Stimulated activated CD4-positive, alpha-beta T cell treated with anti-CD3 and anti-CD28 coated beads, Interleukin-12 subunit alpha, Interleukin-12 subunit beta, amount 100 ng/mL, for 24 hours (primary cell): Measurements from ENCODE around the gene ZNF561.
"Not testable (repeated sequence)": the region's sequence is repeated elsewhere in the genome, so short reads cannot be mapped to it uniquely, and the experiment has no call there.

Experiments
- DNase-seq, 2 experiments: peaks; one replicate each; pipeline ENCODE4 v3.0.0-alpha.2; 2020; ENCODE audit warnings: low read depth in 2 of 2

The ZNF561 gene

DNA sequence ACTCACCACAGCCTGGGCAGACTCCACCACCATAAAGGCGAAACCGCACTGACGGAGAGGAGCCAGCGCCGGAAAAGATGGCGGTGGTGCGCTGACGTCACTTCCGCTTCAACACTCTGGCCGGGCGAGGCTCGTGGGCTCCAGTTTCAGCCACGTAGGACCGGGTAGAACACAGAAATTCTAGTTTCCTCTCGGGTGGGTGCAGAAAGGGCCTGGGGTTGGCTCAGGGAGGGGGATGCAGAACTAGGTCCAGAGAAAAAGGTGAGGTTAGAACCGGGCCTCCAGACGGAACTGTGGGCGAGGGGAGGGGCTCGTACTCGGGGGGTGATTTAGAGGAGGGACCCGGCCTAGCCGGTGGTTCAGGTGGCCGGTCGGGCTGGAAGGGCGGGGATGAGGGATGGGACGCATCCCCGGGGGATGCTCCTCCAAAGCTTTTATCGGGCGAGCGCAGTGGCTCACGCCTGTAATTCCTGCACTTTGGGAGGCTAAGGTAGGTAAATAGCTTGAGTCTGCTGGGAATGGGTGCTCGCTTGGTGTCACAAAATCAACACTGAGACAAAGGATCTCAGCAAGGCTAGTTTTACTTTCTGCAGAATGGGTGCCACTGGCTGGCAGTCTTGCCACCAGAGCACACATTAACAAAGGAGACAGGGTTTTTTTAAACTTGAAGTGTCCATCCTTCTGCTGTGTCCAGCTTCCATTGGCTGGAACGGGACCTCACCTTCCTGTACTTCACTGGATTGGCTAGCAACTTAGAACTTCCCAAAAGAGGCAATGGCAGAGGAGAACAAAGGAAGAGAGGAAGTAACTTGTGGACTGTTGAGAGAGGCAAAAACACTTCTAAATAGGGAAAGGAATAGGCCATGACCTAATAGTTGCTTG is at the start of gene ZNF561:
Gene ZNF561 (minus strand): TSS at position 77 of the 882 bp plus-strand sequence. CDS start 1,776 bp downstream, outside the sequence.
- DNase-seq: peak; percentile 78 to 79

DNA sequence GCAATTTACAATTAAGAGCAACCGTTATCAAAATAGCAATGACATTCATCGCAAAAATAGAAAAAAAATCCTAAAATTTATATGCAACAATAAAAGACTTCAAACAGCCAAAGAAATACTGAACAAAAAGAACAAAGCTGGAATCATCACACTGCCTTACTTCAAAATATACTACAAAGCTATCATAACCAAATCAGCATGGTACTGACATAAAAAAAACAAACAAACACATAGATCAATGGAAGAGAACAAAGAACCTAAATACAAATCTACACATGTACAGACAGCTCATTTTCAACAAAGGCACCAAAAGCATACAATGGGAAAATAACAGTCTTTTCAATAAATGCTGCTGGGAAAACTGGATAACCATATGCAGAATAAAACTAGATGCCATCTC is 47.5 kb upstream of the ZNF561 start:
- no peak for DNase-seq

DNA sequence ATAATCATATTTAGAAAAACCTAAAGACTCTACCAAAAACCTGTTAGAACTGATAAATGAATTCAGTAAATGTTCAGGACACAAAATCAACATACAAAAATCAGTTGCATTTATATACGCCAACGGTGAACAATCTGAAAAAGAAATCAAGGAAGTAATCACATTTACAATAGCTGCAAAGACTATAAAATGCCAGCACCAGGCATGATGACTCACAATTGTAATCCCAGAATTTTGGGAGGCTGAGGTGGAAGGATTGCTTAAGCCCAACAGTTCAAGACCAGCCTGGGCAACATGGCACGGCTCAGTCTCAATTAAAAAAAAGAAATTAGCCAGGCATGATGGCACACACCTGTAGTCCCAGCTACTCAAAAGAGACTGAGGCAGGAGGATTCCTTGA is 46.9 kb upstream of the ZNF561 start:
- no peak for DNase-seq

DNA sequence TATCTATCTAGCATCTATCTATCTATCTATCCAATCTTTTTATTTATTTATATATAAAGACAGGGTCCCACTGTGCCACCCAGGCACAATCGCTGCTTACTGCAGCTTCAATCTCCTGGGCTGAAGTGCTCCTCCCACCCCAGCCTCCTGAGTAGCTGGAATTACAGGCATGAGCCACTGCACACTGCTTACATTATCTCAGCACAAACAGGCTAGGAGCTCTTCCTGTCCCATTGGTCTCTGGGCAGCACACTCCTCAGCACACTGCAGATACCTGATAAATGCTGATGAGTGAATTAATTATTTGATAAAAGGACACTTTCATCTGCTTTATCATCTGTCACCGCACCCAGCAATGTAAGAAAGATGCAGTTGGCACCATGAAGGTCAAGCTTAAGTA is 37.7 kb upstream of the ZNF561 start:
- DNase-seq: no peak

DNA sequence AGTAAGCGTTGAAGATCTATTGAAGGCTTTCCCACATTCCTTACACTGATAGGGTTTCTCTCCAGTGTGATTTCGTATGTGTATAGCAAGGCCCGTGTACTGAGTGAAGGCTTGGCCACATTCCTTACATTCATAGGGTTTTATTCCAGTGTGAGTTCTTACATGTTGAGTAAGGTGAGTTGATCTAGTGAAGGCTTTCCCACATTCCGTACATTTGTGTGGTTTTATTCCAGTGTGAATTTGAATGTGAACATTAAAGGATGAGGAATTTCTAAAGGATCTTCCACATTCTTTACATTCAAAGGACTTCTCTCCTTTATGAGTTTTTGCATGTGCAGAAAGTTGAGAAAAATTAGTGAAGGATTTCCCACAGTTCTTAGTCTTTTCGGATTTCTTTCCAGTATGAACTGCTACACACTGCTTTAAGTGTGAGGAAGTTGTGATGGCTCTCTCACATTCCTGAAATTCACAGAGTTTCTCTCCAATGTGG is 32.1 kb upstream of the ZNF561 start:
- not testable (repeated sequence) for DNase-seq

DNA sequence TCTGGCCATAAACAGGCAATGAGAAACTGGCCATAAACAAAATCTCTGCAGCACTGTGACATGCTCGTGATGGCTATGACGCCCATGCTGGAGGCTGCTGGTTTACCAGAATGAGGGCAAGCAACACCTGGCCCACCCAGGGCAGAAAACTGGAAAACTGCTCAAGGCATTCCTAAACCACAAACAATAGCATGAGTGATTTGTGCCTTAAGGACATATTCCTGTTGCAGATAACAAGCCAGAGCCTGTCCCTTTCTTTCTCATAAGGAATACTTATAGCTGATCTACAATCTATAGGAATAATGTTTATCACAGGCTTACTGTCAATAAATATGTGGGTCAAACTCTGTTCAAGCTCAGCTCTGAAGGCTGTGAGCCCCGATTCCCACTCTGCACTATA is 30.4 kb upstream of the ZNF561 start:
- not testable (repeated sequence) for DNase-seq

DNA sequence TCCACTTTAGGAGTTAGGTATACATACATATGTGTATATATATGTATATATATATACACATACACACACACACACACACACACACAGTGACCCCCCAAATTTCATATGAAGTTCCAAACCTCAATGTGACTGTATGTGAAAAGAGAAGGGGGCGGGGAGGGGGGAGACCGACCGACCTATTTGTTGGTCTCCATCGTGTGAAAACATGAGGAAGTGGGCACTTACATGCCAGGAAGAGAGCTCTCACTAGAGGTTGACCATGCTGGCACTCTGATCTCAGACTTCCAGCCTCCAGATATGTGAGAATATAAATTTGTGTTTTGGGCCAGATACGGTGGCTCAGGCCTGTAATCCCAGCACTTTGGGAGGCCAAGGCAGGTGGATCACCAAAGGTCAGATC is 29.3 kb upstream of the ZNF561 start:
- no peak for DNase-seq

DNA sequence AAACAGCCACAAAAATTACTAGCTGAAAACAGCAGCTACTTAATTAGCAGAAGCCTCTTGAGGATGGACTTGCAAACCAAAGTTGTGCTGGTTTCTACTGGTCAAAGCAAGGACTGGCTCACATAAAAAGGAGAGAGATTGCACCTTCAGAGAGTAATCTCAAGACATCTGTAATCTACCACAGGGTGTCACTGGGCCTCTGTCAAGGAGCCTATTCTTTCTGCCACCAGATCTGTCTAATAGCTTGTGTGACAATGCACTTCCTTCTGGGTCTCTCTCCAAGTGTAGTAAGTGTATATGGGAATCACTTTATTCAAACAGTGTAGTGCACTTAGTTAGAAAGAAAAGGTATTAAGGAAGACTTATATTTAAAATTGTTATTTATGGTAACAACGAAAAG is 24.4 kb upstream of the ZNF561 start:
- no peak for DNase-seq

DNA sequence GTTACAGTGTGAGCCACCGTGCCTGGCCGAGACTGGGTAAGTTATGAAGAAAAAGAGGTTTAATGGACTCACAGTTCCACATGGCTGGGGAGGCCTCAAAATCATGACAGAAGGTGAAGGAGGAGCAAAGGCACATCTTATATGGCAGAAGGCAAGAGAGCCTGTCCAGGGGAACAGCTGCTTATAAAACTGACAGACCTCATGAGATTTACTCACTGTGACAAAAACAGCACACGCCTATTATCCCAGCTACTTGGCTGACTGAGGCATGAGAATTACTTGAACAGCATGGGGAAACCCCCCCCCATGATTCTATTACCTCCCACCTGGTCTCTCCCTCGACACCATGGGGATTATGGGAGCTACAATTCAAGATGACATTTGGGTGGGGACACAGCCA is 23.4 kb upstream of the ZNF561 start:
- DNase-seq: no peak

DNA sequence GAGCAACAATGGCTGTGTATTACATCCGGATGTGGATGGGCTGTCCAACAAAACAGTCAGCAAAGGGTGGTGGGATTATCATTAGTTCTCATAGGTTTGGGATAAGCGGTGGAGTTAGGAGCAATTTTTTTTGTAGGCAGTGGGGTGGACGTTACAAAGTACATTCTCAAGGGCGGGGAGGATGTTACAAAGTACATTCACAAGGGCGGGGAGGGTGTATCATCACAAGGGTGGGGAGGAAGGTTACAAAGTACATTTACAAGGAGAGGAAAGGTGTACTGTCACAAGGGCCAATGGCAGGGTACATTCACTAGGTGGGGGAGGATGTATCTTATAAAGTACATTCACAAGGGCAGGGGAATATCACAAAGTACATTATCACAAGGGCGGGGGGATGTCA is 20.8 kb upstream of the ZNF561 start:
- DNase-seq: no peak

DNA sequence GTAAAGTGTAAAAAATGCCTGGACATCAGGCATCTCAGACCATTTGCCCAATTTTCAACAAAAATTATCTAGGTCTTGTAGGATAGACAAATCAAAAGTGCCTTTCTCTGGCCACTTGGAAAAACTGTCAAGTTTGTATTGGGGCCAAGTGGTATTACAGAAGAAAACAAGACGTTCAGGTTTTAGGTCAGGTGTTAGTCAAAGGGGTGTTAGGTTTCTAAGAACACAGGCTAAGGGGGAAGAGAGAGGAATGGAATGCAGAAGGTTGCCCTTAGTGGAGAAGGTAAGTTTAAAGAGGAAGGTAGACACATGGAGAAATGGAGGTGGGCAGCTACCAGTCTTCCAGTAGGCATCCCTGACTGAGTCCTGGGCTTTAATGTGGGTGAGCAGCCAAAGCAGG is 19.9 kb upstream of the ZNF561 start:
- DNase-seq: no peak

DNA sequence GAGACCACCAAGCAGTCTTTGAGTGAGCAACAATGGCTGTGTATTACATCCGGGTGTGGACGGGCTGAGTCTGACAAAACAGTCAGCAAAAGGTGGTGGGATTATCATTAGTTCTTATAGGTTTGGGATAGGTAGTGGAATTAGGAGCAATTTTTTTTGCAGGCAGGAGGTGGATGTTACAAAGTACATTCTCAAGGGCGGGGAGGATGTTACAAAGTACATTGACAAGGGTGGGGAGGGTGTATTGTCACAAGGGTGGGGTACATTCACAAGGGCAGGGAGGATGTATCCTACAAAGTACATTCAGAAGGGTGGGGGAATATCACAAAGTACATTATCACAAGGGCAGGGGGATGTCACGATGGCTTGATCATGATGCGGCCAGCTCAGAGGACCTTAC is 15.0 kb upstream of the ZNF561 start:
- no peak for DNase-seq

DNA sequence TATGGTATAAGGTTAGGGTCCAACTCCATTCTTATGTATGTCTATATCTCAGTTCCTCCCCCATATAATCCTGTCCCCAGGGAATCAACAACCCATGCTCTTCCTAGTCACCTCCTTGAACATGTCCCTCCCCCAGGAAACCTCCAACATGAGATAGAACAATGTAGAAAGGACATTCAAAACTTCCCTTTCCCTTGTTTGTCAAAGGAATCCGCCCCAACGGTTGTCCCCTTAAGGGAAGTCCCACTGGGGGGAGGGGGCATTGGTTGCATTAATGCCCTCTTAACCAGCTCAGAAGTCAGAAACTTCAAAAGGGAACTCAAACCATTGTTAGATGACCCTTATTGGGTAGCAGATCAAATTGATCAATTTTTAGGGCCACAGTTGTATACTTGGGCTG is 6.8 kb upstream of the ZNF561 start:
- no peak for DNase-seq

DNA sequence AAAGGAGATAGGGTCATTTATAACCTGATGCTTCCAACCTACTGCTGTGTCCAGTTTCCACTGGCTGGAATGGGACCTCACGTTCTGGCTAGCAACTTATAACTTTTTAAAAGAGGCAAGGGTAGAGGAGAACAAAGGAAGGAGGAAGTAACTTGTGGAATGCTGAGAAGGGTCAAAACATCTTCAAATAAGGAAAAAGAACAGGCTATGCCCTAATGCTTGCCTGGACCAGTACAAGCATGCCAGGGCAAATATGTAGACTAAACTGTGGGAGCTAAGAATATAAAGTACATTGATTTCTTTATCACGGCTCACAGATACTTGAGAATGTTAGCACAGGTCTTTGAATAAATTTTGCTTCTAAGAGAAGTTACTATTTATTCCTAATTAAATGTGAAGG is 1.5 kb upstream of the ZNF561 start:
- no peak for DNase-seq

DNA sequence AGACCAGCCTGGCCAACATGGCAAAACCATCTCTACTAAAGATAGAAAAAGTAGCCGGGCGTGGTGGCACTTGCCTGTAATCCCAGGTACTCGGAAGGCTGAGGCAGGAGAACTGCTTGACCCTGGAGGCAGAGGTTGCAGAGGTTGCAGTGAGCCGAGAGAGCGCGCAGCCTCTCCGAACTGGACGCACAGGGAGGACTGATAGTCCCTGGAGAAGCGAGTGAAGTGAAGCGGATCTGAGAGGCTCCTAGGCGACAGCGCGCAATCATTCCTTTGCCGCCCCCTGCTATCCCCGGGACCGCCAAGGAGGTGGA is 233 bp downstream of the ZNF561 start:
- no peak for DNase-seq

DNA sequence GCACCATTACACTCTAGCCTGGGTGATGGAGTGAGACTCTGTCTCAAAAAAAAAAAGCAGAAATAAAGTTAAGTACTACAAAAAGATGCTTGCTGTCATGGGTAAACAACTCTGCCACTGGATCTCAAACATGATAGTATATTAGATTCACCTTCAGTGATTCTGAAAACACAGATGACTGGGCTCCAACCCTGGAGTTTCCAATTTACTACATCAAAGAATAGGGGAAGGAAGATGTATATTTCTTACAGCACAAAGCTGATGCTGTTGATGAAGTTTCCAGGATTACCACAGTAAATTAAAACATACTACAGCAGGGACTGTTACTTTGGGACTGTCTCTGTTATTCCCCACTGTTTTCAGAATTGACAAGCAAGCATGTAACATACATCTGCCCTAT is 5.2 kb downstream of the ZNF561 start:
- DNase-seq: no peak

DNA sequence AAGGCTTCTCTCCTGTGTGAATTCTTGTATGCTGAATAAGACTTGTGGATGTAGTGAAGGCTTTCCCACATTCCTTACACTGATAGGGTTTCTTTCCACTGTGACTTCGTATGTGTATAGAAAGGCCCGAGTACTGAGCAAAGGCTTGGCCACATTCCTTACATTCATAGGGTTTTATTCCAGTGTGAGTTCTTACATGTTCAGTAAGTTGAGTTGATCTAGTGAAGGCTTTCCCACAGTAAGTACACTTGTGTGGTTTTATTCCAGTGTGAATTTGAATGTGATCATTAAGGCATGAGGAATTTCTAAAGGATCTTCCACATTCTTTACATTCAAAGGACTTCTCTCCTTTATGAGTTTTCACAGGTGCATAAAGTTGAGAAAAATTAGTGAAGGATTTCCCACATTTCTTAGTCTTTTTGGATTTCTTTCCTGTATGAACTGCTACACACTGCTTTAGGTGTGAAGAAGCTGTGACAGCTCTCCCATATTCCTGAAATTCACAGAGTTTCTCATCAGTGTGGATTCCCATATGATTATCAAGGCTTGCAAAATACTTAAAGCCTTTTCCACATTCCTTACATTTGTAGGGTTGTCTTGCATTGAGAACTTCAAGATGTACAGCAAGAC is 10.4 kb downstream of the ZNF561 start:
- DNase-seq: no peak

DNA sequence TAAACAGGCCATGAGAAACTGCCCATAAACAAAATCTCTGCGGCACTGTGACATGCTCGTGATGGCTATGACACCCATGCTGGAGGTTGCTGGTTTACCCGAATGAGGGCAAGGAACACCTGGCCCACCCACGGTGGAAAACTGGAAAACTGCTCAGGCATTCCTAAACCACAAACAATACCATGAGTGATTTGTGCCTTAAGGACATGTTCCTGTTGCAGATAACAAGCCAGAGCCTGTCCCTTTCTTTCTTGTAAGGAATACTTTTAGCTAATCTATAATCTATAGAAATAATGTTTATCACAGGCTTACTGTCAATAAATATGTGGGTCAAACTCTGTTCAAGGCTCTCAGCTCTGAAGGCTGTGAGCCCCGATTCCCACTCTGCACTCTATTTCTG is 12.1 kb downstream of the ZNF561 start:
- no peak for DNase-seq

DNA sequence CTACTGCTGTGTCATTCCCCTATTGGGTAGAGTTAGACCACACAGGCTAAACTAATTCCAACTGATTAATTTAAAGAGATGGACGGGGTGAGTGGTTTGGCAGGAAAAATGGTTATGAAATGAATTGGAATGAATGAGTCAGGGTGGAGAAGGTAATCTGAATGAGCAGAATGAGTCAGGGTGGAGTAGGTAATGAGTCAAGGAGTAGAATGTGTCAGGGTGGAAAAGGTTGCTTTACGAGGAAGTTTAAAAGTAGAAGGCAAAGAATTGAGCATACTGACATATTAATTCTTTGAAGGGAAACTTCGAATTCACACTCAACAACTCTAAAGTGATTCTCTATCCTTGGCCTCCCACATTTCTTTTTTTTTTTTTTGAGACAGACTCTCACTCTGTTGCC is 24.0 kb downstream of the ZNF561 start:
- no peak for DNase-seq

DNA sequence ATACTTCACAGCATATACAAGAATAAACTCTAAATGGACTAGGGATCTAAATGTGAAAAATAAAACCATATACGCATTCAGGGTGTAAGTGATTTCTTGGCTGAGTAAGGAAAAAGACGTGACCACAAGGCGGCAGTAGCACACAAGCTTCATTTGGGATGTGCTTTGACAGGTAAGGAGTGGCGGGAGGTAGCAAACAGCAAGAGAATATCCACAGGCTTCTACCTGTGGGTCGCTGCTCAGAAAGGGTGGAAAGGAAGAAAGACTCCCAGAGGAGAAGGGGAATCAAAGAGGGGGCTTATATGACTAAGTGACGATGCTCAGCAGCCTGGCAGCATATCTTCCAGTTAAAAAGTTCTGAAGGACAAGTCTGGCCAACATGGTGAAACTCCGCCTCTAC is 34.3 kb downstream of the ZNF561 start:
- DNase-seq: peak; percentile 44 to 71

DNA sequence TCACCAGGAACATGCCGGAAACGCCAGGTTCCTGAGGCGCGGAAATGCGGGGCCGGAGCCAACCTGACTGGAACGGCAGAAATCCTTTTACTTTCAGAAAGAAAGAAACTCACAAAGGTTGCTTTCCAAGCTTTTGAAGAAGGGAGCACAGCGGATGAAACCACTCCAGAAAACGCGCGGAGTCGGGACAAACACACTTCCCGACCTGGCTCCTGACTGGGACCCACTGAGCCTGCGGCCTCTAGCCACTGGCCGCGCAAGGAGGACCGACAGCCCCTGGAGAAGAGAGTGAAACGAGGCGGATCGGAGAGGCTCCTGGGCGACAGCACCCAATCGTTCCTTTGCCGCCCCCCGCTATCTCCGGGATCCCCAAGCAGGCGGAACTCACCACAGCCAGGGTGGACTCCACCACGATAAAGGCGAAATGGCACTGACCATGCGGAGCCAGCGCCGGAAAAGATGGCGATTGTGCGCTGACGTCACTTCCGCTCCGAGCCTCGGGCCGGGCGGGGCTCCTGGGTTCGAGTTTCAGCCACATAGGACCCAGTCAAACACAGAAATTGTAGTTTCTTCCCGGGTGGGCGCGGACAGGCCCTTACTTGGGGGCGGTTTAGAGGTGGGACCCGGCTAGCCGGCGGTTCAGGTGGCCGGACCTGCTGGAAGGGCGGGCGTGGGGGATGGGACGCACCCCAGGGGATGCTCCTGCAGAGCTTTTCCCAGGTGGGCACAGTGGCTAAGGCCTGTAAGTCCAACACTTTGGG is 36.8 kb downstream of the ZNF561 start, which contains the start of gene ZNF121:
Gene ZNF121 (minus strand): TSS at position 432 of the 761 bp plus-strand sequence. CDS start 16,407 bp downstream, outside the sequence.
- peak; percentile 73 to 84 for DNase-seq

DNA sequence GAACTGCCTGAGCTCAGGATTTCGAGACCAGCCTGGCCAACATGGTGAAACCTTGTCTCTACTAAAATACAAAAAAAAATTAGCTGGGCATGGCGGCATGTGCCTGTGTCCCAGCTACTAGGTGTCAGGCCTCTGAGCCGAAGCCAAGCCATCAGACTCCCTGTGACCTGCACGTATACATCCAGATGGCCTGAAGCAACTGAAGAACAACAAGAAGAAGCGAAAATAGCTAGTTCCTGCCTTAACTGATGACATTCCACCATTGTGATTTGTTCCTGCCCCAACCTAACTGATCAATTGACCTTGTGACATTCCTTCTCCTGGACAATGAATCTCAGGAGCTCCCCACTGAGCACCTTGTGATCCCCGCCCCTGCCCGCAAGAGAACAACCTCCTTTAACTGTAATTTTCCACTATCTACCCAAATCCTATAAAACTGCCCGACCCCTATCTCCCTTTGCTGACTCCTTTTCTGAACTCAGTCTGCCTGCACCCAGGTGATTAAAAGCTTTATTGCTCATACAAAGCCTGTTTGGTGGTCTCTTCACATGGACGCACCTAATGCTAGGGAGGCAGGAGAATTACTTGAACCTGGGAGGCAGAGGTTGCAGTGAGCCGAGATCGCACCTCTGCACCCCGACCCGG is 38.8 kb downstream of the ZNF561 start:
- DNase-seq: not testable (repeated sequence)
